SJSA1 (cell line): Measurements from ENCODE around the gene WDR17. TPM values are rescaled to one million over a fixed set of nuclear protein-coding genes. Genes with fewer than 3 reads are reported as not detected.

ENCODE experiments used
- DNase-seq, 2 experiments: peaks; one replicate each; pipeline ENCODE4 v3.0.0-alpha.2; 2015 to 2020; ENCODE audit warnings: low spot score in 2 of 2, low read depth in 1 of 2
- H3K27ac ChIP-seq: fragments of 250-450 bp; sonication (Bioruptor Pico); 2 replicates; pipeline ENCODE4 v1.5.1; 2020; ENCODE audit warnings: mild to moderate bottlenecking, moderate library complexity
- H3K27me3 ChIP-seq: fragments of 250-450 bp; sonication (Bioruptor Pico); replicated peaks from 2 replicates; pipeline ENCODE4 v1.5.1; 2020; ENCODE audit warnings: mild to moderate bottlenecking, moderate library complexity
- H3K36me3 ChIP-seq: fragments of 250-450 bp; sonication (Bioruptor Pico); 2 replicates; pipeline ENCODE4 v1.5.1; 2020; ENCODE audit warnings: mild to moderate bottlenecking
- H3K4me1 ChIP-seq: fragments of 250-450 bp; sonication (Bioruptor Pico); replicated peaks from 2 replicates; pipeline ENCODE4 v1.6.1; 2021; ENCODE audit warnings: mild to moderate bottlenecking
- H3K4me3 ChIP-seq: fragments of 250-450 bp; sonication (Bioruptor Pico); 2 replicates; pipeline ENCODE4 v1.5.1; 2020; ENCODE audit warnings: mild to moderate bottlenecking
- H3K9me3 ChIP-seq: fragments of 250-450 bp; sonication (Bioruptor Pico); replicated peaks from 2 replicates; pipeline ENCODE4 v1.5.1; 2020; ENCODE audit warnings: mild to moderate bottlenecking
- total RNA-seq: library from RNA; depleted of rRNA; stranded (reverse); fragments of >200 nt; shearing (Covaris generic); gene quantifications from 2 replicates; pipeline ENCODE4 v1.2.3, GENCODE V29; 2014

The WDR17 gene
- total RNA-seq, 1 experiment from 2014 or later, result 0.58 TPM

DNA sequence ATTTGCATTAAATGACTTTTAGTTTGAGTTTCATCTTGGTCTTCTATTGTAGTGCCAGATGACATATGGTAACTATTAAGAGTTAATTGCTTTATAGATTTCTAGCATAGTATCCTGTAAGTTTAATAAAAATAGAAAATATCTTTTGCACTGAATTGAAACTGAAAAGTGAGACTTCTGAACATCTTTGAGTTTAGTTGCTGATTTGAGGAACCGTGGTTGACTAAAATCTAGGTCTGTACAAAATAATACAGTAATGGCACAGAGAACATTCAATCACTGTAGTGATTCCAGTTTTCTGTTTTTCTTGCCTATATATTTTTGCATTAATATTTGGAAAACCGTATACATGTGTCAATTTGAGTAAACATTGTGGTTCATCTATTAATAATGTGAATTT lies 69.0 kb downstream of the WDR17 start:
- Histone ChIP-seq H3K27ac (no peak overlapping the region), H3K4me3 (no peak overlapping the region)
- no peak for DNase-seq

DNA sequence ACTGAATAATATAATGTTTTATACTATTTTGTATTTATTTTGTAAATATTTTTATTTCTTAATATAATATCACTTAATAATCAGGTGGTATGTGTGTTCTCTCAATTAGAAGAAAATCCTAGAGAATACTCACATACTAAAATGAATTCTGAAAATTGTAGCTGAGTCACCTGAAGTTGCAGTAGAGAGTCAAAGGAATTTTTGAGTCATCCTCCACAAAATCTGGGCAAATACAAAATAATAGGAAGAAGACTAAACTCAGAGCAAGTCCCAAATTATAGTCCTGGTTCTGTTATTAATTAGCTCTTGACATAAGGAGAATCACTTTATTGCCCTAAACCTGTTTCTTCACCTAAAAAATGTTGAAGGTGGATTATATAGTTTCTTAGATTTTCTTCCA lies 72.0 kb downstream of the WDR17 start:
- no peaks in the 10 kb centered on the region for H3K4me1 ChIP-seq
- no peaks in the 10 kb centered on the region for H3K36me3 ChIP-seq
- H3K27ac ChIP-seq, result no peak overlapping the region
- H3K9me3 ChIP-seq, result no peaks in the 10 kb centered on the region
- no peak overlapping the region for H3K4me3 ChIP-seq
- no peak for DNase-seq
- H3K27me3 ChIP-seq, result no peaks in the 10 kb centered on the region

More for the DNA sequence above, 69.0 kb downstream of the WDR17 start:
- H3K9me3 ChIP-seq, result no peaks in the 10 kb centered on the region
- peaks cover 5% of the 10 kb centered on the region; the same call in 1 of the 2 replicates for H3K4me1 ChIP-seq
- no peaks in the 10 kb centered on the region for H3K27me3 ChIP-seq
- H3K36me3 ChIP-seq, result no peaks in the 10 kb centered on the region

DNA sequence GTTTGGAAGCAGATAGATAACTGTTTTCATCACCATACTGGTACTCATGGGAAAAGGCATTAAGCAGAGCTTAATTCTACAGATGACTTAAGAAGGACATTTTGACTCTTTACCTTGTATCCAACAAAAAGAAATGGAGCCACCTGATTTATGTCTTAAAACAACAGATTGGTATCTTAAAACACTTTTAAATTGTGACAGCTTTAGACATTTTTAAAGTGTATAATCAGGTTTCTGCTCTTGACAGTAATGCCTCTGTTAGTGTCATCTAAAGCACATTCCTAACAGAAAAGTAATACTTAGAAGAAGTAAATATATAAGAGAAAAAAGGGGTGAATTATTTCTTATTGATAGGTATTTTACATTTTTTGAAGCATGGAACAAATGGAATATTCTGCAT lies 73.9 kb downstream of the WDR17 start:
- H3K9me3 ChIP-seq, result no peaks in the 10 kb centered on the region
- no peaks in the 10 kb centered on the region for H3K36me3 ChIP-seq
- no peak overlapping the region for H3K4me3 ChIP-seq
- DNase-seq, result no peak
- H3K4me1 ChIP-seq, result no peaks in the 10 kb centered on the region
- no peak overlapping the region for H3K27ac ChIP-seq
- no peaks in the 10 kb centered on the region for H3K27me3 ChIP-seq

DNA sequence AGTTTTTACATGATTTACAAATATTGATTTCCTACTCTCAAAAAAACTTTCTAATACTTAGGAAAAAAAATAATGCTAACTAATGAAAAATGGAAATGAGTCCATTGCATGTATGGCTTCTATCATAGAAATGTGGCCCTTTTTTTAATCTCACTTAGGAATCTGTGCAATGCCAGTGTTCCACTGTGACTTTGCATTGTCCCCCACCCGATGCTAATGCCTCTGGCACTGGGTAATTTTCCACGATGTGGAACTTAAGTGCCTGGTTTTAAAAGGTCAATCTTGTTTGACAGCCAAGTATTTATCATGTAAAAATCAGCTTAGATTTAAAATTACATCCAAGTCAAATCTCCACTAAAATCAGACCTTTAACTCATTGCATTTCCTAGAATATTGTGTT lies 76.6 kb downstream of the WDR17 start:
- no peak overlapping the region for H3K27ac ChIP-seq
- no peak for DNase-seq
- H3K4me3 ChIP-seq, result no peak overlapping the region
- H3K27me3 ChIP-seq, result no peaks in the 10 kb centered on the region
- no peaks in the 10 kb centered on the region for H3K4me1 ChIP-seq
- H3K9me3 ChIP-seq, result no peaks in the 10 kb centered on the region
- no peaks in the 10 kb centered on the region for H3K36me3 ChIP-seq

DNA sequence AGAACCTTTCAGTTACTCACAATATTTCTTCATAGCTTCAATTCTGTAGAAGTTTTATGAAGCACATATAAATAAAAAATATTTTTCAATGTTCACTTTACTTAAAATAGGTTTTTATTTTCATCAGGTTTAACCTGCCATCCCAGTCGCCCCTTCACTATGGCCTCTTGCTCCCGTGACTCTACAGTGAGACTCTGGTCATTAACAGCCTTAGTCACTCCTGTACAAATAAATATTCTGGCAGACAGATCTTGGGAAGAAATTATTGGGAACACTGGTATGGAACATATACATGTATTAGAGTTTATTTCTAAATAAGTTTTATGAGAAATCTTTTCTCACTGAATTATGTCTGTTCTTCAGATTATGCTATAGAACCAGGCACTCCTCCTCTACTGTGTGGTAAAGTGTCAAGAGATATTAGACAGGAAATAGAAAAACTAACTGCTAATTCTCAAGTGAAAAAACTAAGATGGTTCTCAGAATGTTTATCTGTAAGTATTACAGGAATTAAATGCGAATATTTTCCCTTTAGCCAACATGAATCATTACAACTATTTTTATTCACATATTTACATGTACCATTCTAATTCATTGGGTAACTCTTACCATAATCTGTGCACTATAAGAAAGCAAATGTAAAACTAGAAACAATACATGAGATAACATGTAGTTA lies 84.2 kb downstream of the WDR17 start:
- no peaks in the 10 kb centered on the region for H3K36me3 ChIP-seq
- no peaks in the 10 kb centered on the region for H3K9me3 ChIP-seq
- H3K4me1 ChIP-seq, result peaks cover 20% of the 10 kb centered on the region
- H3K27me3 ChIP-seq, result no peaks in the 10 kb centered on the region
- H3K27ac ChIP-seq, result no peak overlapping the region
- no peak overlapping the region for H3K4me3 ChIP-seq
- DNase-seq, result peak in 1 of 2 experiments; percentile 22

DNA sequence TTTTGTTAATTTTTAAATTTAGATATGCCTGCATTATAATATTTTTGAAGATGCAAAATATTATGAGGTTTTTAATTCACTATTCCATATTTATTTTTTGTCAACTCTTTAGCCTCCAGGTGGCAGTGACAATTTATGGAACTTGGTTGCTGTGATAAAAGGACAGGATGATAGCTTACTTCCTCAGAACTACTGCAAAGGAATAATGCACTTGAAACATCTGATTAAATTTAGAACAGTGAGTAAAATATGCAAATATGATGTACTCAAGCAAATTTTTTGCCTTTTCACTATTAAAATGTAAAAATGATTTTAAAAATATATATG lies 84.7 kb downstream of the WDR17 start:
- Histone ChIP-seq H3K27me3 (no peaks in the 10 kb centered on the region), H3K9me3 (no peaks in the 10 kb centered on the region), H3K4me3 (no peak overlapping the region), H3K4me1 (peaks cover 20% of the 10 kb centered on the region), H3K27ac (no peak overlapping the region), H3K36me3 (no peaks in the 10 kb centered on the region)
- peak in 1 of 2 experiments; percentile 14 for DNase-seq

DNA sequence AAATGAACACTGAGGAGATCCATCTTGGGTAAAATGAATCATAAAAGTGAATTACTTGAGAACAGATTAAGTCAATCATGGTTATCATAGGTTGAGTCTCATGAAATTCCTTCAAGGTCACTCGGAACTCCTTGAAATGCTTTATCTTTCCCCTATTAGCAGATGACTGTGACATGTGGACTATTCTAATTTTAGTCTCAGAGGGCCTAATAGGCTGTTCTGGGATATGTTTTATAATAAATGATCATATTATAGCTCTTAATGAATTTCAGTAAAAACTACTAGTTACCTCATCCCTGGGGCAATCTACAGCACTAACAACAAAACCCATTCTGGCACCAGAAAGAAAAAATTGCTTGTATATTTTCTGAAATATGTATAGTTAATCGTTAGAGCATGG lies 85.1 kb downstream of the WDR17 start:
- Histone ChIP-seq H3K36me3 (no peaks in the 10 kb centered on the region), H3K27ac (no peak overlapping the region), H3K4me1 (peaks cover 20% of the 10 kb centered on the region), H3K4me3 (no peak overlapping the region), H3K27me3 (no peaks in the 10 kb centered on the region), H3K9me3 (no peaks in the 10 kb centered on the region)
- DNase-seq, result no peak

DNA sequence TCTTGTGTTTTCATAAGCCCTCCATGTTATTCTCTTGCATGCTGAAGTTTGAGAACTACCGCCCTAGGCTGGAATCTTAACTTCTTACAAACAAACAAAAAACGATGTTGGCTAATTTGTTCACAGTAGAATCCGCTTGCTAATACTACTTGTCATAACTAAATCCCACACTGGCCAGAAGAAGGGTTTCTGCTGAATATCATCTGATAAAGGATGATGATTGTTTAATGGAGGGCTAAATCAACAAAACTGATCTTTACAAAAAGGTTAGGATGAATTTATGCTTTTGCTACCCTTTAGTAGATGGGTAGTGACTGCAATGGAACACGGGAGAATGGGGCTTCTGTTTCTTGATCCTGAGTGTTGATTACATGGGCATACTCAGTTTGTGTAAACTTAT lies 87.5 kb downstream of the WDR17 start:
- H3K9me3 ChIP-seq, result no peaks in the 10 kb centered on the region
- peaks cover 24% of the 10 kb centered on the region for H3K4me1 ChIP-seq
- no peaks in the 10 kb centered on the region for H3K36me3 ChIP-seq
- DNase-seq, result no peak
- no peaks in the 10 kb centered on the region for H3K27me3 ChIP-seq
- no peak overlapping the region for H3K27ac ChIP-seq
- no peak overlapping the region for H3K4me3 ChIP-seq

DNA sequence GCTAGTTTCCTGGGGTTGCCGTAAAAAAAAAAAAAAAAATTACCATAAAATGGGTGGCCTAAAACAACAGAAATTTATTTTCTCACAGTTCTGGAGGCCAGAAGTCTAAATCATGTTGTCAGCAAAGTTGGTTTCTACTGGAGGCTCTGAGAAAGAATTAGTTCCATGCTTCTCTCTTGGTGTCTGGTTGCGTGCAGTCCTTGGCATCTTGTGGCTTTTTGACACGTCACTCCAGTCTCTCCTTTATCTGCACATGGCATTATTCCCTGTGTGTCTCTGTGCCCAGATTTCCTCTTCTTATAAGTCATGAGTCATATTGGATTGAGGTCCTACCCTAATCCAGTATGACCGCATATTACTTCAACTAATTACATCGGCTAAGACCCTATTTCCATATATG lies 91.0 kb downstream of the WDR17 start:
- Histone ChIP-seq H3K9me3 (no peaks in the 10 kb centered on the region), H3K27ac (peak overlapping the region; percentile 57), H3K27me3 (no peaks in the 10 kb centered on the region), H3K36me3 (no peaks in the 10 kb centered on the region), H3K4me3 (no peak overlapping the region), H3K4me1 (peaks cover 20% of the 10 kb centered on the region)
- DNase-seq, result peak in 1 of 2 experiments; percentile 29

DNA sequence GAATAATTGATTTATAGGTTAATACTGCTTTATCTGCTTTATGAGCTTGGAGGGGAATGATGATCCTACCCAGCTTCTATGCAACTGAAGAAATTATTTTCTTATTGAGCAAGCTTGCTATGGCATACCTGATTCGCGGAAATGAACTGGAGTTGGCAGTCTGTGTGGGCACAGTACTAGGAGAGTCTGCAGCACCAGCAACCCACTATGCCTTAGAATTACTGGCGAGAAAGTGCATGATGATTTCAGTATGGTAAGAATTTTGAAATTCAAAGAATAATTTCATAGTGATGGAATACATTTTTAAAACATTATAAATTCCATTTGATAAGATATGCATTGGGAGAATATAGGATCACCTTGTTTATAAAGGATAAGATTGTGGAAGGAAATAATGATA lies 97.4 kb downstream of the WDR17 start:
- H3K36me3 ChIP-seq, result no peaks in the 10 kb centered on the region
- H3K27me3 ChIP-seq, result no peaks in the 10 kb centered on the region
- H3K4me3 ChIP-seq, result no peak overlapping the region
- no peaks in the 10 kb centered on the region for H3K4me1 ChIP-seq
- no peak for DNase-seq
- no peak overlapping the region for H3K27ac ChIP-seq
- H3K9me3 ChIP-seq, result no peaks in the 10 kb centered on the region

DNA sequence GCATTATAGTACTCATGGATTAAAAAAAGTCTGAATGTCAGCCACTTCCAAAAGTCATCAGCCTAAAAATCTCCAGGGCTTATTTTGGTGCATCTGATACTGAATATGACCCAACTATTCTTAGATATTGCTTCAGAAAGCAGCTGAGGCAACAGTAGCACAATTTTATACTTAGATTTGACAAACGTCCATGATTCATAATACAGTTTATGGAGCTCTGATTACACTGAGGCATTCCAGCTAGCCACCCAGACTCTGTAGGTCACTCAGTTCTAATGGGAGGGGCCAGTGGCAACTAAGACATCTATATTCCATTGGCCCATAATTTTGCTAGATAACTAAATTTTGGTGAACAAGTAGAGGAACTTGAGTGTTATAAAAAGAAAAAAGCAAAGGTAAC lies 119.4 kb downstream of the WDR17 start:
- H3K4me1 ChIP-seq, result no peaks in the 10 kb centered on the region; the same call in 1 of the 2 replicates
- H3K4me3 ChIP-seq, result no peak overlapping the region
- H3K27ac ChIP-seq, result no peak overlapping the region
- DNase-seq, result no peak
- no peaks in the 10 kb centered on the region for H3K36me3 ChIP-seq
- H3K27me3 ChIP-seq, result no peaks in the 10 kb centered on the region
- no peaks in the 10 kb centered on the region for H3K9me3 ChIP-seq

DNA sequence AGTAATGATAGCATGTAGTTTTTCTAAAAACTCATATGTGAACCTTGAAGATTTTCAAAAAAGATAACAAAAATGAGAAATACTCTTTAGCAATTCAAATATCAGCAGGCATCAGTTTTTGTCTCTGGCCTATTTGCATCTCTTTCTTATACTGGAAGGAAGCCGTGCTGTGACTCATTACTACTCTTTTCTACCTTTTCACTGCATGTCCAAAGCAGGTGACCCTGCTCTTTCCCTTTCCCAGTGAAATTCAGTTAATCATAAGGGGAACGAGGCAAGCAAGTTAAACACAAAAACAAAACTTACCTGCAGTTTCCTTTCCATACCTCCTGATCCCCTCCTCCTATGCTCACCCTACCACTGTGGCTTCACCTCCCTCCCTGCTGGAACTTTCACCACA lies 120.4 kb downstream of the WDR17 start:
- H3K4me1 ChIP-seq, result no peaks in the 10 kb centered on the region; the same call in 1 of the 2 replicates
- no peaks in the 10 kb centered on the region for H3K27me3 ChIP-seq
- no peak overlapping the region for H3K27ac ChIP-seq
- H3K9me3 ChIP-seq, result no peaks in the 10 kb centered on the region
- no peaks in the 10 kb centered on the region for H3K36me3 ChIP-seq
- no peak for DNase-seq
- no peak overlapping the region for H3K4me3 ChIP-seq

DNA sequence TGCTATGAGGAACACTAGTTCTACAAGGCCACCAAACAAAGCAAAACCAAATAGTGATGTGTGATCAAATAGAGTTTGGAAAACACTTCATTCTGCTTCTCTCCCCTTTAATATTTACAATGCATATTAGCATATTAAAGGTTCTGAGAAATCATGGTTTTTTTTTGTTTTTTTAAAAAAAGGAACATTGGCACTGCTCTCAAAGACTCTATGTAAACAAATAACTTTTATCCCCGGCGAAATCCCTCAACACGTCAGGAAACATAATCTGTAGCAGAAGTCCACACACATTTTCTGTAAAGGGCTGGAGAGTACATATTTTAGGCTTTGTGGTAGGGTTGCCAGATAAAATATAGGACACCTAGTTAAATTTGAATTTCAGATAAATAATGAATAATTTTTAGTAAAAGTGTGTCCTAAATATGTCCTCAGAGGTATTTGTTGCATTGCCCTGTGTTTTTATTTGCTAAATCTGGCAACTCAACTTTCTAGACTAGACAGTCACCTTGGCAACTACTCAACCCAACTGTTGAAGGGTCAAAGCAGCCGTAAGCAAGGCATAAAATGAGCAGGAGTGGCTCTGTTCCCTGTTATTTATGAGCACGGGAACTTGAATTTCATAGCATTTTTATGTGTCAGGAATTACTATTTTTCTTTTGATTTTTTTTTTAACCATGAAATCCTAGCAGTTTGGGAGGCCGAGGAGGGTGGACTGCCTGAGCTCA lies 121.2 kb downstream of the WDR17 start:
- Histone ChIP-seq H3K36me3 (no peaks in the 10 kb centered on the region), H3K27ac (no peak overlapping the region), H3K27me3 (no peaks in the 10 kb centered on the region), H3K4me3 (no peak overlapping the region), H3K4me1 (peaks cover 1% of the 10 kb centered on the region), H3K9me3 (no peaks in the 10 kb centered on the region)
- no peak for DNase-seq

DNA sequence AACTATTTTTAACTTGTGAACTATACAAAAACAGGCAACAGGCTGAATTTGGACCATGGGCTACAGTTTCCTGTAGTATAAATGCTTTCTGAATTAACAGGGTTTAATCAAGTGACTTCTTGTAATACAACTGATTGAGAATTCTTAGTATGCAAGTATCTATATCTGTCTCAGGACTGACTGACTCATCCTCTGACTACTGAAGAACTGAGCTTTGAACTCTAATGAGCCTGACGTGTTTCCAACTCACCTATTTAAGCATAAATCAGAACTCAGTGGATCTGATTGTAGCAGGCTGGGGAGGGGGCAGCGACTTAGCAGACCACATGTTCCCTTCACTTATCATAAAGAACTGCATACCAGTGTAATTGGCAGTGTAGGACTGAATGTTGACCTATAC lies 122.0 kb downstream of the WDR17 start:
- Histone ChIP-seq H3K4me1 (peaks cover 7% of the 10 kb centered on the region), H3K9me3 (no peaks in the 10 kb centered on the region), H3K27me3 (no peaks in the 10 kb centered on the region), H3K27ac (no peak overlapping the region), H3K4me3 (no peak overlapping the region), H3K36me3 (no peaks in the 10 kb centered on the region)
- DNase-seq, result no peak
